DLD1 (cell line): ENCODE data around the gene YBEY.
"Not testable (repeated sequence)": the region's sequence is repeated elsewhere in the genome, so short reads cannot be mapped to it uniquely, and the experiment has no call there.

Source experiments
- in situ Hi-C: cut with HindIII; loops from 2 replicates; pipeline ENCODE4 v1.10.0; 2017; ENCODE audit warnings: low sequenced_read_pairs

YBEY gene

DNA sequence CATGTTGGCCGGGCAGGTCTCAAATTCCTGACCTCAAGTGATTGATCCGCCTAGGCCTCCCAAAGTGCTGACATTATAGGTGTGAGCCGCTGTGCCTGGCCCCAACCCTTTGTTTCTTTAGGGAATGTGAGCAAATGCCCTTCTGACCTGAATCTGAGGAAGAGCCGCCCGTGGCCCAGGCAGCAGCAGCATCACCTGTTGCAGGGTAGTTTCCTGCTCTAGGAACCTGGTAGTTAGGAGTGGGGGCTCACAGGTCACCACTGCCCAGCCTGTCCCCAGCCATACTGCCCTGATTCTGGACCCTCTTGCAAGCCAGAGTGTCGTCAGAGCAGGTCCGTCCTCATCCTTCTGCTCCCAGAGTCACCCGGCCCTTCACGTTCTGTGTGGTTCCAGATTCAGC lies 13.0 kb downstream of the YBEY start:
- in situ Hi-C loops, result no loop called here

DNA sequence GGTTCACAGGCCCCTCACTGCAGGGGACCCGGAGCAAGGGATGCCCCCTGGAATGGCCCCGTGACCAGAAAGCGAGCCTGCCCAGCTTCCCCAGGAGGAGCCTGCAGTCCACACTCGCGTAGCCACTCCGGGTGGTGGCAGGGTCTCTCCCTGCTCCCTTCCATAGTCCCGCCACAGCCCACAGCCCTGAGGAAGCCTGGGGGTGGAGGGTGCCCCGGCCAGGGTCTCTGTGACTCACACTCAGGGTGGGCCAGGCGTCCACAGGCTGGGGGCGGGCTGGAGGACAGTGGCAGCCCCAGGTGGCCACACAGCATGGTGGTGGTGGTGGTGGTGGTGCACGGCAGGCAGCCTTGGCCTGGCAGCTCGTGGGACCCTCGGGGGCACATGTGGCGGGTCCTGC lies 15.6 kb downstream of the YBEY start:
- in situ Hi-C loops, result no loop called here

DNA sequence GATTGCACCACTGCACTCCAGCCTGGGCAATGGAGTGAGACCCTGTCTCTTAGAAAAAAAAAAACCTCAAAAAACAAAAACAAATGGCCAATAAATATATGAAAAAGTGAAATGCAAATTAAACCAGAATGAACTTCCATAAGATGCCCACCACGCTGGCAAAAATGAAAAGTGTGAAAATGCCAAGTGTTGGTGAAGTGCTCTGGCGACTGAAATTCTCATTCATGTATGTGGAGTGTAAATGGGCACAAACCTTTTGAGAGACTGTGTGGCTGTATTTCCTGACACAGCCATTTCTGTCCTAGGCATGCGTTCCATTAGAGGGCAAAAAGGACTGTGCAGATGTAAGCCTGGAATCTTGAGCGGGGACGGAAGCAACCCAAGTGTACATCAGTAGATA lies 18.3 kb downstream of the YBEY start:
- in situ Hi-C loops, result no loop called here

DNA sequence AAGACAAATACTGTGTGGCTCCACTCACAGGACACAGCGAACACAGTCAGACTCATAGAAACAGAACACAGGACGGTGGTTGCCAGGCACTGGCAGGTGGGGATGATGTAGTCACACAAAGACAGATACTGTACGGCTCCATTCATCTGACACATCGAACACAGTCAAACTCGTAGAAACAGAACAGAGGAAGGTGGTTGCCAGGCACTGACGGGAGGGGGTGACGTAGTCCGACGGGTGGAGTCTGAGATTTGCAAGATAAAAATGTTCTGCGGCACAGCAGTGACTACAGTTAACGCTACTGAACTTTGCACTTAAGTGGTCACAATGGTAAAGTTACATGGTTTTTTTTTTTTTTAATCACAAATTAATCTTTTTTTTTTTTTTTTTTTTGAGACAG lies 18.8 kb downstream of the YBEY start:
- in situ Hi-C loops, result no loop called here

DNA sequence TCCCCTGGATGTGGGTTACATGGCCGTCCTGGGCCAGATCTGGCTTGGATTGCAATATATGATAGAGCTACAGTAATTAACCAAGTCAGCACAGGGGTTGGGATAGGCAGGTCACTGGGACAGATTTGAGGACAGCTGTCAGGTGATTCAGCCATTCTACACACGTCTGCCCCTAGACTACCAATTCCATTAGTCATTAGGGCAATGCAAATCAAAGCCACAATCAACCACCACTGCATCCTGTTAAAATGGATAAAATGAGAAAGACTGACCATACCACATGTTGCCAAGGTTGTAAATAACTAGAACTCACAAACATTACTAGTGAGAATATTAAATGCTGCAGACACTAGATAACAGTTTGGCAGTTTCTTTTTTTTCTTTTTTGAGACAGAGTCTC lies 21.5 kb downstream of the YBEY start:
- in situ Hi-C loops, result no loop called here

DNA sequence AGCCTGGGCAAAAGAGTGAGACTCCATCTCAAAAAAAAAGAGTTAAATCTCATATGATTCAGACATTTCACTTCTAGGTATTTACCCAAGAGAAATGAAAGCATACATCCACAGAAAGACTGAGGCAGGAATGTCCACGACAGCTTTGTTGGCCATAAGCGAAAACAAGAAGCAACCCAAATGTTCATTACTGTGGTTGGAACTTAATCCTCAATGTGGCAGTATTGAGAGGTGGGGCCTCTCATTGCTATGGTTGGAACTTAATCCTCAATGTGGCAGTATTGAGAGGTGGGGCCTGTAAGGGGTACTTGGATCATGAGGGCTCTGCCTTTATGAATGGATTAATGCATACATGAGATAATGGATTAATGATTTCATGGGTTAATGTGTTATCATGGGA lies 22.3 kb downstream of the YBEY start:
- in situ Hi-C loops, result no loop called here

DNA sequence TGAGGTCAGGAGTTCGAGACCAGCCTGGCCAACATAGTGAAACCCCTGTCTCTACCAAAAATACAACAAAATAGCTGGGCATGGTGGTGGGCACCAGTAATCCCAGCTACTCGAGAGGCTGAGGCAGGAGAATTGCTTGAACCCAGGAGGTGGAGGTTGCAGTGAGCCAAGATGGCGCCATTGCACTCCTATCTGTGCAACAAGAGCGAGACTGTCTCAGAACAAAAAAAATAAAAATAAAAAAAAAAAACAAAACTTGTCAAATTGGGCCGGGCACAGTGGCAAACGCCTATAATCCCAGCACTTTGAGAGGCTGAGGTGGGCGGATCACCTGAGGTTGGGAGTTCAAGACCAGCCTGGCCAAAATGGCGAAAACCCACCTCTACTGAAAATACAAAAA lies 24.1 kb downstream of the YBEY start:
- in situ Hi-C loops, result not testable (repeated sequence)

DNA sequence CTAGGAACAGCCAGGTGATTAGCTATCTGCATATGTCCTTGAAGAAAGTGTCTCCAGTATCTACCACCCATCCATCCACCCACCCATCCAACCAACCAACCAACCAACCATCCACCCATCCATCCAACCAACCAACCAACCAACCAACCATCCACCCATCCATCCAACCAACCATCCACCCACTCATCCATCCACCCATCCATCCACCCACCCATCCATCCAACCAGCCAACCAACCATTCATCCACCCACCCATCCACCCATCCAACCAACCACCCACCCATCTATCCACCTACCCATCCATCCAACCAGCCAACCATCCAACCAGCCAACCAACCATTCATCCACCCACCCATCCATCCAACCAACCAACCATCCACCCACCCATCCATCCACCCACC lies 25.4 kb downstream of the YBEY start:
- in situ Hi-C loops, result no loop called here

DNA sequence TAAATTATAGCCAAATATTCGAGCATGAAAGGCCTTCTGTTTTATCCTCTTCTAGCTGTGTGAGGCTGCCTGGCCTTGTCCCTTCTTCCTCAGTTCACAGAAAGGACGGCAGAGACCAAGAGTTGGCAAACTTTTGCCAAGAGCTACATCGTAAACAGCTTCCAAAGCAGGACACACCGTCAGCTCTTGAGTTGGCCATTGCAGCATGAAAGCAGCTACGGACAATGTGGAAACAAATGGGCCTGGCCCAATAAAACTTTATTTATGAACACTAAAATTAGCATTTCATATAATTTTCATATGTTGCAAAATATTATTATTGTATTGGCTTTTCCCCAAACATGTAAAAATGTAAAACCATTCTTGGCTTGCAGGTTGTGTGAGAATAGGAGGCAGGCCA lies 26.8 kb downstream of the YBEY start:
- in situ Hi-C loops, result no loop called here

DNA sequence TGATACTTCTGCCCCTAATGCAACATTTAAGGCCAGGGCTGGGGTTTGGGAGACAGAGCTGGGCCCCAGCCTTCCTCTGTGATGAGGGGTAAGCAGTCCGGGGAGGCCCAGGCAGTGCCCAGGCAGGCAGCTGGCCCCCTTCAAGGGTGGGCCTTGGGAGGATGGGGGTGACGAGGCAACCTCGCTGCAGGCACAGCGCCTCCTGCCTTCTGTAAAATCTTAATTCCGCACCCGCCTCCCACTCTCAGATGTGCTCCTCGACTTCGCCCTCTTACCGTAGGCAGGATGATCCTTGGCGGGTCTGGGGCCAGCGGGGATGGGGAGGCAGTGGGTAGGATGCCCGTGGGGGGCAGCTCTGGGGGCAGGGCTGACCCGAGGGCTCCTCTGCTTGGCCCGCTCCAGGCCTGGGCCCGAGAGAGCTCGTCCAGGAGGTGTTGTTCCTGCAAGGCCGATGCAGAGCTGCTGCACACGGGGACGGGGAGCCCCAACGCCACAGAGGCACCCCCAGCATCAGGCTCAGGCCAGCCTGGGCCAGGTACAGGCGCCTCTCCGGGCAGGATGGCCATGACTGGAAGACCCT lies 28.4 kb downstream of the YBEY start:
- in situ Hi-C loops, result no loop called here

DNA sequence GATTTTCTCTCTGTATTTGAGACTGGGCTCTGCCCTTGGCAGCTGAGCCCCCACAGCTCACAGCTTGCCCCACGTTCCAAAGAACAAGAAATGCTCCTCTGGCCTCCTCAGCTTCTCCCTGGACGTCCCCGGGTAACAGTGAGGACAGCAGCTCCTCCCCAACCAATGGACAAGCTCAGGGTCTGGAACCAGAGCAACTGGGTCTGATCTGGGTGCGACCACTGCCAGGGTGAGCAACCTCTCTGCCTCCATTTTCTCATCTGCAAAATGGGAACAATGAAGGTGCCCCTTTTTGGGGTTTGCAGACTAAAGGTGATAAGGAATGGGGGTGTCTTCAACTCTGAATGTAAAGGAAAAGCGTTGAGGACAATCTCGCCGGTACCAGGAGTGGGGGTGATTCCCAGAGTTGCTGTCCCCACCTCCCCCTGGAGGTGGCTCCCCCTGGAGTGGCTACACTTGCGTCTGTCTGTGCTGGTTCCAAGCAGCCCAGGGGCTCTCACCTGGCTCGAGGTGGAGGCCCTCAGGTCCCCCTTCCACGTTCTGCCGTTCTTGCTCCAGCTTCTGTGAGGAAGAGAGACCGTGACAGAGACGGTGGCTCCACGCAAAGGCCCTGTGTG lies 30.7 kb downstream of the YBEY start:
- in situ Hi-C loops, result no loop called here

DNA sequence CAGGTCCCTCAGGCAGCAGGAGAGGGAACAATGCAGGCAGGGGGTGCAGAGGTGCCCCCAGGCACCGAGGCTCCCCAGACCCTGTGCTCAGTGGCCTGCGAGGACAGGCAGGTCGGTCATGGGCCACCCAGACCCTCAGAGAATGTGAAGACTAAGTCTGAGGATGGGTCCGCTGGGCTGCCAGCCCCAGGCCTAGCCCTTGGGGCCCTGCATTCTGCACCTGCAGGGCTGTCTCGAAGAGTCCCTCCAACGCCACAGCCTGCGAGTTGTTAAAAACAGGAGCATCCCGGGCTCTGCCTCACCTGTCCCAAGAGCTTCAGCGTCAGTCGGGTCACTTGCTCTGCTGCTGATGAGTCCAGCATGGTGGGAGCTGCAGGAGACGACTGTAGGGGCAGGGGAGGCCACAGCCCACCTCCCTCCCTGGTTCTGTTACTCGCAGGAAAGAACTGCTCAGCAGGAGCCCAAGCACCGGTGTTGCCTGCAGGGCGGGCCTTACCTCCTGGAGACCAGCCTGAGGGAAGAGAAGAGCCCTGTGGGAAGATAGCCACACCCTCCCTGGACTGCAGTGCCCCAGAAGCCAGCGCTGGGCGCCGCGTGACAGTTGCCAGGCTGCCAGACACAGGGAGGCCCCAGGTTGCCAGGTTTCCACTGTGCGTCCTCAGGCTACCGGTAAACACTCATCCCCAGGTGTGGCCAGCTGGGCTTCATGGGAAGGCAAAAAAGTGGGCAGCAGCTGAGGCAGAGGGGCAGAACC lies 31.7 kb downstream of the YBEY start:
- in situ Hi-C loops, result no loop called here

DNA sequence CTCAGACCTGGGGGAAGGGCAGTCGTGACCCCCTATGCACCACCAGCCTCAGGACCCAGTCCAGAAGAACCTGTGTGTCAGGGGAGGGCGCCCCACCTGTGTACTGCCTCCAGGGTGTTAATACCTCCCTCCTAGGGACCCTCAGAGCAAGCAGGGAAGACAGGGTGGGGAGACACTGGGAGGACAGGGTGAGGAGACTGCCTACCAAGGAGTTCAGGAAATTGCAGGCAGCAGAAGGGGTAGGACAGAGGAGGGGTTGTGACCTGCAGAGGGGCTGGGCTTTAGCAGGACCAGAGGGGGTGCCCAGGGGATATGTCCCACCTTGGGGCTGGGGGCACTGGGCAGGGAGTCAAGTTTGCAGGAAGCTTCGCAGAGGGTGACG lies 32.3 kb downstream of the YBEY start:
- in situ Hi-C loops, result no loop called here

DNA sequence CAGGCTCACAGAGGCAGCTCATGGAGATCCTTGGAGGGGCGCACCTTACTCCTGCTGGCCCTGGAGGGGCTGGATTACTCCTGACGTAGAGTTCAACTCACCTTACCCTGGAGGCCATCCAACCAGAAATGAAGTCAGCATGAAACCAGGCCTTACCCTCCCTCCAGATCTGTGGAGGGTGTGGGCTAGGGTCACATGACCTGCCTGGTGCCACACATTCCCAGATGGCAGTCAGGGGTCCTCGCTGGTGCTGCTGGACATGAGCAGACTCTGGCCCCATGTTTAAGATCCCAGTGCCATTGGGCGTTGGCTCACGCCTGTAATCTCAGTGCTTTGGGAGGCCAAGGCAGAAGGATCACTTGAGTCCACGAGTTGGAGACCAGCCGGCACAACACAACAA lies 33.0 kb downstream of the YBEY start:
- in situ Hi-C loops, result no loop called here

DNA sequence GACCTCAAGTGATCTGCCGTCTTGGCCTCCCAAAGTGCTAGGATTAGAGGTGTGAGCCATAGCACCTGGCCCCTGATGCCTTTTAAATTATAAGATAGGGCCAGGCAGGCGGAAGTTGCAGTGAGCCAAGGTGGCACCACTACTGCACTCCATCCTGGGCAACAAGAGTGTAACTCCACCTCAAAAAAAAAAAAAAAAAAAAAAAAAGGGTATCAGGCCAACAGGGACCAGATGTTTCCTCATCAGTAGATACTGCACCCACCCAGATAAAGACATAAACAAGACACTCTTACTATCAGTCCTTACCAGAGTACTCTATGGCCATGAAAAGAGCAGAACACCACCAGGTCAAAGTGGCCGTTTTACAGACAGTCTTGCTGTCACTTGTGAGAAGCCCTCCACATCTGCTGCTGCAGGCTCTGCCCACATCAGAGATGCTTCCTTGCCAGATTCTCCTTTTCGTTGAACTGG lies 34.2 kb downstream of the YBEY start:
- in situ Hi-C loops, result no loop called here

DNA sequence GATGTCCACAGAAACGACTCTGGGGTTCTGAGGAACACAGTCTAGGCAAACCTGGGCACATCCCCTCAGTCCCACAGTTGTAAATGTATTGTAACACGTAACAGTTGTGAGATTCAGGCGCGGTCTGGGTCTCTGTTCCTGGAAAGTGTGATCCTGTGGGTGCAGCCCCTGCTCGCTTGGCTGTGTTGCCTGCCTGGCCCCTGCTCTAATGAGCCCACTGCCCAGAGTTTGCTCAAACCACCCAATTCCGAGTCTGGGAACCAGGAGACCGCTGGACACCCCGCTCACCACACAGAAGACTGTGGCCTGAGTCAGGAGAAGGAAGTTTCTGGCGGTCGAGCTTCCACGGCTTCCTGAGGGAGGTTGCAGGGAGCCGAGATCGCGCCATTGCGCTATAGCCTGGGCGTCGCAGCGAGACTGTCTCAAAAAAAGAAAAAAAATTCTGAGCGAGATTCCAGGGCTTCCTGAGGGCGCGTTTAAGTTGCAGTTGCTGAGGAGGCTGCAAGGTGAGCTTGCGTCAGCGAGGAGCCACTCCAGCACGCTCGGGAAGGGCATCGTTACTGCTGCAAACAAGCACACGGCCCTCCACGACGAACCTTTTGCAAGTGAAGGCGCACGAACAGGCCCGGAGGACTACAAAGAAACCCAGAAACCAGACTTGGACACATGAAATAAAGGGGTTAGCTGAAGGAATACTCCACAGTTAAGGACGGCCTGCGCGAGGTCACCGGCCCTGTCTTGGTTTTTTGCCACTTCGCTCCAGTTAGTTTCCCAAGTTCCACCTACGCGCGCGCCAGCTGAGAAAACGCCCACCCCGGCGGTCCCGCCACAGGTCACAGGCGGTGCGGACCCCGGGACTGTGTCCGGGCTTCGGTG lies 36.4 kb downstream of the YBEY start:
- in situ Hi-C loops, result no loop called here

DNA sequence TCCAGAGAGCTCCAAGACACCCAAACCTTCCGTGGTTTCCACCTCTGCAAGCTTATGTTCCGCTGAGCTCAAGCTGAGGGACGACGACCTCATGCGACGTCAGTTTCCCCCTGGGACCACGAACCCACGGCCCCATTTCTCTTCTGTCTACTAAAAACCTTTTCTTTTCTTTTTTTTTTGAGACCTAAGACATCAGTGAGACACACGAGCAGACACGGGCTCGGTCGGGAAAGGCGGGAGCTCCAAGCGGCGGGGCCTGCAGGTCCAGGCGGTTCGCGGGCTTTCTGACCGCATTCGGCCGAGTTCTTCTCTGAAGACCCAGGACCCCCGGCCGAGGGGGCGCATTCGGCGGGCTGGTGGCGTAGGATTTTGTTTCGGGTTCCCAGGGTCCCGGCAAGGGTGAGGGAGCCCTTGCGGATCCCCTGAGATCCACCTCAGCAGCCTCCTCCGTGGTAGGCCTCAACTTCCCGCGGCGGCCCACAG lies 37.1 kb downstream of the YBEY start:
- in situ Hi-C loops, result no loop called here

DNA sequence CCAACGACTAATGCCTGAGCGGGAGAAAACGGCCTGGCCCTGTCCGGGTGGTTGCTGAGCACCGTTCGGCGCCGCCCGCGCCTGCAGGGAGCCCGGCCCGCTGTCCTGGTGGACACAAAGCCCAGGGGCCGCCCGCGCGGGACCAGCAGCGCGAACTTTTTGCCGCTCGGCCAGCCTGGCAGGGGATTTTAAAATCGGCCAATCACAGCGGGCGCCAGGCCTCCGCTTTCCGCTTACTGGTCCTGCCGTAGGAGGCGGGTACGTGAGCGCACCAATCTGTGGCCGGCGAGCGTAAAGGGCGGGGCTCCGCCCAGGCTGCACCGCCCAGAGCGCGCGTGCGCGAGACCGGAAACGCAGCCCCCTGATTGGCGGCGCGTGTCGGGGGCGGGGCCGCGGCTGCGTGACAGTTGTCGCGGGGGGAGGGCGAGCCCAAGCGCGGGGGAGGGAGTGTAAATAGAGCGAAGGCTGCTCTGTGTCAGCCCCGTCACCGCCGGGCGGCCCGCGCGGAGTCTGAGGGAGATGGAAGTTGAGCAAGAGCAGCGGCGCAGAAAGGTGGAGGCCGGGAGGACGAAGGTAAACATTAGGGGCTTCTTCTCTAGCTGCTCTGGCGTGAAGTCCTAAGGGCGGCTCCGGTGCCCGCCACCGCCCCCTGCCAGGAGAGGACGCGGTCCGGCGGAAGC lies 37.7 kb downstream of the YBEY start, which contains the start of the genes C21orf58 and PCNT:
Gene C21orf58, minus strand, starts transcription at position 161 of the 680 bp plus-strand sequence. CDS start 1,132 bp downstream, outside the sequence.
Gene PCNT, plus strand, starts transcription at position 447 of the 680 bp plus-strand sequence. Its CDS starts 73 bp downstream, at position 520.
- in situ Hi-C loops, result no loop called here

DNA sequence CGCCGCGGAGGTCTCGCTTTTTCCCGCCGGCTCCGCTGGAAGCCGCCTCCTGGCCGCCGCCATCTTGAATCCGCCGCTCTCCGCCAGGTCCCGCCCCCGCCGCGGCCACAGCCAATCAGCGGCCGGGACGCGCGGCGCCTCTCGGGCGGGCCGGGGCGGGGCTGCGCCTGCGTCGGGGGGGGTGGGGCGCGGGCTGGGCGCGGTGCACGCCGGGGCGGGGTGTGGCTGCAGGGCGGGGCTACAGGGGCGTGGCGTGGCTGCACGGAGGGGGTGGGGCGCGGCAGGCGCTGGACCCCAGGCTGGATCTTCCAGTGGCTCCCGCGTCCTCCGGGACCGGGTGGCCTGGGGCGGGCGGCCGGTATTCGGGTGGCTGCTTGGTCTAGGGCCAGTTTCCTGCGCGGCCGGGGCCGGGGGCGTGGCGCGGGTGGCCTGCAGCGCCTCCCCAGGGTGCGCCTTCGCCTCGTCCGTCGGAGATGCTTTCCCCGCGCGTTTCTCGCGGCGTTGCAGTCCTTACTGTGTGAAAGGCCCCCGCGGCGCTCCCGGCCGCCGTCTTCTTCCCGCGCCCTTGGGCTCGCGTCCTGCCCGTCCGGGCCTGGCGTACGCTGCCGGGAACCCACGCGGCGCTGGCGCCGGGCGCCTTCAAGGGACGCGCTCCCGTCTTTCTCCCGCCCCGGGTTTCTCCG lies 38.4 kb downstream of the YBEY start:
- in situ Hi-C loops, result no loop called here
